Subcutaneous abdominal adipose tissue (tissue), 5 donors: ENCODE results near the gene NUBPL.
"Not testable (repeated sequence)": the region's sequence is repeated elsewhere in the genome, so short reads cannot be mapped to it uniquely, and the experiment has no call there.

Experiments
- H3K27ac ChIP-seq: one replicate; pipeline ENCODE4 v1.7.0; 2013; ENCODE audit warnings: low read depth, mild to moderate bottlenecking, inconsistent platforms, low read length, moderate library complexity
- H3K27me3 ChIP-seq, 5 donors: one replicate each; pipeline ENCODE4 v1.7.0; 2013; ENCODE audit warnings: low read length in 5 of 5, inconsistent platforms in 1 of 5; ENCODE audit not compliant: control insufficient read depth in 5 of 5, insufficient read depth in 4 of 5
- H3K36me3 ChIP-seq, 5 donors: one replicate each; pipeline ENCODE4 v1.7.0; 2013; ENCODE audit warnings: low read length in 5 of 5; ENCODE audit not compliant: control insufficient read depth in 5 of 5, insufficient read depth in 5 of 5
- H3K4me1 ChIP-seq, 5 donors: one replicate each; pipeline ENCODE4 v1.7.0; 2013; ENCODE audit warnings: low read length in 5 of 5, mild to moderate bottlenecking in 3 of 5, moderate library complexity in 1 of 5; ENCODE audit not compliant: control insufficient read depth in 5 of 5, insufficient read depth in 5 of 5
- H3K4me3 ChIP-seq, 5 donors: one replicate each; pipeline ENCODE4 v1.7.0; 2013; ENCODE audit warnings: low read length in 5 of 5, low read depth in 1 of 5
- H3K9ac ChIP-seq, 5 donors: one replicate each; pipeline ENCODE4 v1.7.0; 2013; ENCODE audit warnings: low read length in 5 of 5, mild to moderate bottlenecking in 4 of 5, moderate library complexity in 3 of 5
- H3K9me3 ChIP-seq, 5 donors: one replicate each; pipeline ENCODE4 v1.7.0; 2013; ENCODE audit warnings: low read length in 5 of 5; ENCODE audit not compliant: control insufficient read depth in 5 of 5
- donor health status: healthy.
- donor health status: healthy.
- donor health status: healthy.
- donor health status: healthy.
- donor health status: healthy.

The NUBPL gene

DNA sequence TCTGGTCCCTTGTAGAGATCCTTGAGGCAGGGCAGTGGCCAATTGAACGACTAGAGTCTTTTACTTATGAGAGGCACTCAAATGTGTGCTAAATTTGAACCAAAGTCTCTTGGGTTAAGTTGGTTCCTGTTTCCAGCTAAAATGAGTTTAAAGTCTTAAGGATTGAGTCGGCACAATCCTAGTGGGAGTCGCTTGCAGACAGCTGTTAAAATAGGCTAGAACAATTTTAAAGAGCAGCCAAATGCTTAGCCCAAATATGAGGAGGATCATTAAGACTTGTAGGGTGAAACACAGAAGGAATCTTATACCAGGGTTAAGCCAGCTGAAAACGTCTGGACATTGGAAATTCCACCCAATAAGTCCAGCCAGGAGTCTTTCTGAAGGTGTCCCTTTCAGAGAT, 216.1 kb downstream of the NUBPL start:
- Histone ChIP-seq H3K9ac (no peak overlapping the region), H3K4me3 (no peak overlapping the region), H3K27me3 (no peaks in the 10 kb centered on the region), H3K9me3 (peaks cover 3 to 16% (median 3%) of the 10 kb centered on the region in 5 donors), H3K27ac (no peak overlapping the region), H3K4me1 (no peaks in the 10 kb centered on the region), H3K36me3 (peaks cover 0 to 4% (median 0%) of the 10 kb centered on the region in 5 donors)

DNA sequence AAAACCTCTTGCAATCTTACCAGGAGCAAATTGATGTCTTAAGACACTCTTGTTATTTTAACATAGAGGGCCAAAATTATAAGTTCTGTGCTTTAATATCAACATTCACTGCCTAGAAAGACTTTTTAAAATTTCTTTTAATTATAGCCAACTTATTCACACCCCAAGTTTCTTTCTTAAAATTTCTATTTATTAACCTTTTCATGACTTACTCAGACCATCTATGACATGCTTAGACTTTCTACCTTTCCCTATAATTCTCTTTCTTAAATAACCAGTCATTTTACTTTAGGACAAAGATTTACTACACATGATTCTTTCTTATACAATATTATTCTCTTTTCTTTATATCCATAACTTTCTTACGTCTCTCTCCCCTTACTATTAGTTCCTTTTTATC, 220.4 kb downstream of the NUBPL start:
- Histone ChIP-seq H3K4me3 (no peak overlapping the region), H3K36me3 (peaks cover 0 to 3% (median 0%) of the 10 kb centered on the region in 5 donors), H3K9me3 (peaks cover 3 to 17% (median 7%) of the 10 kb centered on the region in 5 donors), H3K27ac (no peak overlapping the region), H3K4me1 (no peaks in the 10 kb centered on the region), H3K27me3 (no peaks in the 10 kb centered on the region), H3K9ac (no peak overlapping the region)

DNA sequence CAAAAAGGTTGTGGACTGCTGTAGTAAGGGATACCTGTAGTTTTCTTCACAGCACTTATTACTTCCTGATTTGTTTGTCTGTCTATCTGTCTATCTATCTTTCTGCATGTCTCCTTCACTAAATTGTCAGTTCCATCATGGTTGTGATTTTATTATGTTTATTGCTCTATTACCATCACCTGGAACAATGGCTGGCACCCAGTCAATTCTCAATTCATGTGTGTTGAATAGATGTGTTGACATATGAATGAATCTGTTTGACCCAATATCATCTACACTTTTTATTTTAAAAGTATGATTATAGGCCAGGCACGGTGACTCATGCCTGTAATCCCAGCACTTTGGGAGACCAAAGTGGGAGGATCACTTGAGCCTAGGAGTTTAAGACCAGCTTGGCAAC, 224.4 kb downstream of the NUBPL start:
- Histone ChIP-seq H3K9me3 (peaks cover 3 to 16% (median 5%) of the 10 kb centered on the region in 5 donors), H3K4me3 (no peak overlapping the region), H3K27ac (no peak overlapping the region), H3K9ac (no peak overlapping the region), H3K4me1 (peaks cover 0 to 3% (median 0%) of the 10 kb centered on the region in 5 donors), H3K27me3 (no peaks in the 10 kb centered on the region), H3K36me3 (peaks cover 0 to 3% (median 0%) of the 10 kb centered on the region in 5 donors)

DNA sequence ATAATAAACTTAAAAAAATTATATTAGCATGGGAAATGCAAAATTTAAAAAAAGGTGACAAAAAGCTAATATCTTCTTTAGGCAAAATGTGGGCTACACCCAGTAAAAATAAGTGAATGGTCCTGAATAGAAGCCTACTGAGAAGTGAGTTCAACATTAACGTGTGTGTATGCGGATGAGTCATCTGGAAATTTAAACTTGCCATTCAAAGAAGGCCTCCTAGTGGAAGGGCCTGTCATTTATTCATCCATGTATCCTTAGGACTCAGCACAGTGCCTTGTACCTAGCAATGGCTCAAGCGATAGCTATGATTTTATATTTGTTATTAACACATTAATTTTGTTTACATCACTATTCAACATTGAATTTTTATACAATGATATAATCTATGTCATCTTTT, 226.2 kb downstream of the NUBPL start:
- no peak overlapping the region for H3K4me3 ChIP-seq
- no peak overlapping the region for H3K27ac ChIP-seq
- peaks cover 0 to 3% (median 0%) of the 10 kb centered on the region in 5 donors for H3K4me1 ChIP-seq
- peaks cover 0 to 4% (median 0%) of the 10 kb centered on the region in 5 donors for H3K9me3 ChIP-seq
- H3K27me3 ChIP-seq: no peaks in the 10 kb centered on the region
- no peak overlapping the region for H3K9ac ChIP-seq
- peaks cover 0 to 3% (median 0%) of the 10 kb centered on the region in 5 donors for H3K36me3 ChIP-seq

DNA sequence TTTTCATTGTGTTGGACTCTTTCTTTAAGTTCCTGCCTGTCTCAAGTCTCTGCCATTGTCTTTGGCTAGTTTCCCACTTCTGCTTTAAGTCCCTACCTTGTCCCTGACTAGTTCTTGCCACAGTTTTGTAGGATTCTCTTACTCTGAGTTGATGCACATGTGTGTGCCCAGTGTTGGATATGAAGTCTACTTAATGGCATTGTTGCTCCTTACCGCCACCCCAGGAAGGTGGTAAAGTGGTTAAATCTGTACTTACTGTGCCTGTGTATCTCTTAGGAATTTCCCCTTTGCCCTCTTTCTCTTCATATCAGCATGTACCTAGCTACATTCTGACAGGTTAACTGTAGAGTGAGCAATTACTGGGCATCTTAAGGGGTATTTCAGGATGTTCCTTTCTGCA, 227.1 kb downstream of the NUBPL start:
- peaks cover 0 to 3% (median 0%) of the 10 kb centered on the region in 5 donors for H3K4me1 ChIP-seq
- H3K27me3 ChIP-seq: no peaks in the 10 kb centered on the region
- H3K27ac ChIP-seq: no peak overlapping the region
- H3K9me3 ChIP-seq: no peaks in the 10 kb centered on the region
- H3K4me3 ChIP-seq: no peak overlapping the region
- H3K9ac ChIP-seq: no peak overlapping the region
- H3K36me3 ChIP-seq: peaks cover 0 to 8% (median 0%) of the 10 kb centered on the region in 5 donors

DNA sequence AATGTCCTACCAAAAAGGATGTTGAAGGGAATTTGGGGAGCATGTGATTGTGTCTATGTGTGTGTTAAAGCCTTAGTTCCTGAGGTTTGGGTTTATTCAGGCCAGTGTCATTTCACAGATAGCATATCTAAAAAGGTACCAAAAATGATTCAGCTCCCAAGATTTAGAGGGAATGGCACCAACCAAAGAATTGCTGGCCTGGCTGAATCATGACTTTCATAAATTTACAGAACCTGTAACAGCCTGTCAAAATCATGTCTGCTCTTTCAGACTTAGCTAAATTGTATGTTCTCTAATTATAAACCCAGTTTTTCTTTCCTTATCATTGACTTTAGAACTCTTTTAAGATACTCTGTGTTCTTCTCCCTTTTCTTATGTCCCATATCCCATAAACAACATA, 231.5 kb downstream of the NUBPL start:
- Histone ChIP-seq H3K36me3 (peaks cover 0 to 5% (median 0%) of the 10 kb centered on the region in 5 donors), H3K9me3 (no peaks in the 10 kb centered on the region), H3K4me1 (peaks cover 0 to 3% (median 0%) of the 10 kb centered on the region in 5 donors), H3K4me3 (no peak overlapping the region), H3K27ac (no peak overlapping the region), H3K9ac (no peak overlapping the region), H3K27me3 (no peaks in the 10 kb centered on the region)

DNA sequence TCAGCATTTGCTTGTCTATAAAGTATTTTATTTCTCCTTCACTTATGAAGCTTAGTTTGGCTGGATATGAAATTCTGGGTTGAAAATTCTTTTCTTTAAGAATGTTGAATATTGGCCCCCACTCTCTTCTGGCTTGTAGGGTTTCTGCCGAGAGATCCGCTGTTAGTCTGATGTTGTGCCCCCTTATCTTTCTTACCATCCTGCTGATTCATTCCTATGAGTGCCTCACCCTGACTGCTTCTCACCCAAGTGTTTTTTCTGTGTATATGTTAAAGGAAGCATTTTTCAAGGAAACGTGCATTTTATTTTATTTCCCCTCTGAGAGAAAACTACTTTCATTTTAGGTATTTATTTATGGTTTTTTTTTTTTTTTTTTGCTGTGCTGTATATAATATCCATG, 236.7 kb downstream of the NUBPL start:
- not testable (repeated sequence) for H3K9me3 ChIP-seq, H3K4me3 ChIP-seq, H3K27ac ChIP-seq, H3K36me3 ChIP-seq, H3K9ac ChIP-seq, H3K27me3 ChIP-seq, H3K4me1 ChIP-seq

DNA sequence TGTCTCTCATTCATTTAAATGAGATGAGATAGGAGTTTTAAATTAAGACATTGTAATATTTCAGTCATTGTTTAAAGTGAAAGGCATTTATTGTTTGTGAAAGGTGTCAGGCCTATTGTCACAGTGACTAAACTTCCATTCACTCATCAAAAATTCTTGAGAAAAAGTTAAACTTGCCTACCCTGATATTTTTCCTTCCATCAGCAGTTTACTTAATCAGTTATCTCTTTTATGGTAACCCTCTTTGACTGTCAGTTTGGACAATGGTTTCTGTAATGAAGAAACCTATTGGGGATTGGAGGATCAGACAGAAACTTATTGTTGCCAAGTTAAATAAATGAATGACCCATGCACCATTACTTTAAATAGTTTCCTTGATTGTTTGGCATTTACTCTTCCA, 241.6 kb downstream of the NUBPL start:
- Histone ChIP-seq H3K9ac (no peak overlapping the region), H3K27me3 (no peaks in the 10 kb centered on the region), H3K4me1 (no peaks in the 10 kb centered on the region), H3K9me3 (no peaks in the 10 kb centered on the region), H3K27ac (no peak overlapping the region), H3K36me3 (no peaks in the 10 kb centered on the region), H3K4me3 (no peak overlapping the region)

DNA sequence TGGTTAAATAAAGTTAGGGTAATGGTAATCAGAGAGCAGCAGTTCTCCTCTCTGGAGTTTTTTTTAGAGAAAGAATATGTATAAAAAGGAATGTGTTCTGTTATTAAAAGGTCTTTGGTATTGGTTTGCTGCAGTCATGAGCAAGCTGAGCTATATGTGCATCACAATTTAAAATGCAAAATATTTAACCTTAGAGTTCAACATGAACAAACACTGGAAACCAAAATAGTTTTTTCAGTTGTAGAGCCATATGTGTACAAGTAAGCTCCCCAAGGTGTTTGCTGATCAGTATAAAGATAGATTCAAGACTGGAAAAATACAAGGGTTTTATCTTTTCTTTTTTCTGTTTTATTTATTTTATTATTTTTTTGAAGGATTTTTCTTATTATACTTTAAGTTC, 245.0 kb downstream of the NUBPL start:
- Histone ChIP-seq H3K27ac (no peak overlapping the region), H3K4me3 (no peak overlapping the region), H3K9me3 (no peaks in the 10 kb centered on the region), H3K4me1 (no peaks in the 10 kb centered on the region), H3K9ac (no peak overlapping the region), H3K36me3 (no peaks in the 10 kb centered on the region), H3K27me3 (no peaks in the 10 kb centered on the region)

DNA sequence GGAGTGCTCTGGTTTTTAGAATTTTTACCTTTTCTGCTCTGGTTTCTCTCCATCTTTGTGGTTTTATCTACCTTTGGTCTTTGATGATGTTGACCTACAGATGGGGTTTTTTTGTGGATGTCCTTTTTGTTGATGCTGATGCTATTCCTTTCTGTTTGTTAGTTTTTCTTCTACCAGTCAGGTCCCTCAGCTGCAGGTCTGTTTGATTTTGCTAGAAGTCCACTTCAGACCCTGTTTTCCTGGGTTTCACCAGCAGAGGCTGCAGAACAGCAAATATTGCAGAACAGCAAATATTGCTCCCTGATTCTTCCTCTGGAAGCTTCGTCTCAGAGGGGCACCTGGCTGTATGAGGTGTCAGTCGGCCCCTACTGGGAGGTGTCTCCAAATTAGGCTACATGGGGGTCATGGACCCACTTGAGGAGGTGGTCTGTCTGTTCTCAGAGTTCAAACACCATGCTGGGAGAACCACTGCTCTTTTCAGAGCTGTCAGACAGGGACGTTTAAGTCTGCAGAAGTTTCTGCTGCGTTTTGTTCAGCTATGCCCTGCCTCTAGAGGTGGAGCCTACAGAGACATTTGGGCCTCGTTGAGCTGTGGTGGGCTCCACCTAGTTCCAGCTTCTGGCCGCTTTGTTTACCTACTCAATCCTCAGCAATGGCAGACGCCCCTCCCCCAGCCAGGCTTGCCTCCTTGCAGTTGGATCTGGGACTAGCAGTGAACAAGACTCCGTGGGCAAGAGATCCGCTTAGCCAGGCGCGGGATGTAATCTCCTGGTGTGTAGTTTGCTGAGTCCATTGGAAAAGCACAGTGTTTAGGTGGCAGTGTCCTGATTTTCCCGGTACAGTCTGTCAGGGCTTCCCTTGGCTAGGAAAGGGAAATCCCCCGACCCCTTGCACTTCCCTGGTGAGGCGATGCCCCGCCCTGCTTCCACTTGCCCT, 250.8 kb downstream of the NUBPL start:
- H3K9me3 ChIP-seq, H3K9ac ChIP-seq: not testable (repeated sequence)

More for the DNA sequence above, 250.8 kb downstream of the NUBPL start:
- not testable (repeated sequence) for H3K4me3 ChIP-seq, H3K4me1 ChIP-seq, H3K36me3 ChIP-seq, H3K27me3 ChIP-seq, H3K27ac ChIP-seq
